Measurements from ENCODE around the gene NKIRAS1.

DNA sequence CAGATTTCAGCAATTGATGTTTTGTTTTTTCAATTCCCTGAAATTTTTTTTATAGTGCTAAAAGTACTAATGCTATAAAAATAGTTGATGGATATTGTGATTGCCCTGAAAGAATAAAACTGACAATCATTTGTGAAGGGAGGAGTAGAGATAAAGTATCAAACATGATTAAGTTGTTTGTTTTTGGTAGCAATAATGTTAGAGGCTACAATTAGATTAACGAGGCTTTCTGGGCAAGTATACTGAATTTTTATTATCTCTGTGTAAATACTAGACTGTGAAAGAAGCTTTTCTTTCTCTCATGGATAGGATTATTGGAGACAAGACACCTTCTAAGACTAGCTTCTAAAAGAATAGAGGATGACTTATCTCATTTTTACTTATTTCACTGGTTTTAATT, 43.9 kb upstream of the NKIRAS1 start:
- TF ChIP-seq ARNT (IDR thresholded peaks at IDR 0.05) (no peak), FOXM1 (IDR thresholded peaks at IDR 0.05; ENCODE audit: borderline replicate concordance) (no peak), PKNOX1 (IDR thresholded peaks at IDR 0.05) (no peak; the same call in 1 of the 2 replicates)

Measured in HEK293T (cell line).